Lower leg skin (tissue), 3 donors: ENCODE data around the gene KCTD8.

Experiments
- POLR2A ChIP-seq, 2 donors: fragments of 450-650 bp; IDR thresholded peaks; one replicate each; pipeline ENCODE4 v1.6.1; 2016 to 2017; ENCODE audit warnings: antibody characterized with exemption in 2 of 2, mild to moderate bottlenecking in 1 of 2, moderate library complexity in 1 of 2
- TF ChIP-seq, protein P1 (sequence below), 3 donors: fragments of 450-650 bp; IDR thresholded peaks; one replicate each; pipeline ENCODE4 v1.5.1; 2016; ENCODE audit warnings: antibody characterized with exemption in 3 of 3, mild to moderate bottlenecking in 3 of 3, moderate library complexity in 2 of 3

DNA sequence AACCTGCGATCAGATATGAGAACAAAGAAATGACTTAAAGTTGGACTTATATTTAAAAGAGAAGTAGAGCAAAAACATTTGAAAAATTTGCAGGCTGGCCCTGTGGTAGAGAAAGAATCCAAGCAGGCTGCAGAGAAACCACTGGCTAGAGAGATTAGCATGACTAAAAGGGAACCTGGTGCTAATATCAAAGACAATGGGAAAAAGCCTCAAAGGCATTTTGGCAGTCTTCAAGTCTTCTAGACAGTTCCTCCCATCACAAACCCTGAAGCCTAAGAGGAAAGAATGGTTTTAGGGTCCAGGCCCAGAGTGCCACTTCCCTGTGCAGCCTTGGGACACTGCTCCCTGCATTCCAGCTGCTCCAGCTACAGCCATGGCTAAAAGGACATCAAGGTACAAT lies 33.4 kb downstream of the KCTD8 start:
- TF ChIP-seq, protein P1, sequence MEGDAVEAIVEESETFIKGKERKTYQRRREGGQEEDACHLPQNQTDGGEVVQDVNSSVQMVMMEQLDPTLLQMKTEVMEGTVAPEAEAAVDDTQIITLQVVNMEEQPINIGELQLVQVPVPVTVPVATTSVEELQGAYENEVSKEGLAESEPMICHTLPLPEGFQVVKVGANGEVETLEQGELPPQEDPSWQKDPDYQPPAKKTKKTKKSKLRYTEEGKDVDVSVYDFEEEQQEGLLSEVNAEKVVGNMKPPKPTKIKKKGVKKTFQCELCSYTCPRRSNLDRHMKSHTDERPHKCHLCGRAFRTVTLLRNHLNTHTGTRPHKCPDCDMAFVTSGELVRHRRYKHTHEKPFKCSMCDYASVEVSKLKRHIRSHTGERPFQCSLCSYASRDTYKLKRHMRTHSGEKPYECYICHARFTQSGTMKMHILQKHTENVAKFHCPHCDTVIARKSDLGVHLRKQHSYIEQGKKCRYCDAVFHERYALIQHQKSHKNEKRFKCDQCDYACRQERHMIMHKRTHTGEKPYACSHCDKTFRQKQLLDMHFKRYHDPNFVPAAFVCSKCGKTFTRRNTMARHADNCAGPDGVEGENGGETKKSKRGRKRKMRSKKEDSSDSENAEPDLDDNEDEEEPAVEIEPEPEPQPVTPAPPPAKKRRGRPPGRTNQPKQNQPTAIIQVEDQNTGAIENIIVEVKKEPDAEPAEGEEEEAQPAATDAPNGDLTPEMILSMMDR (IDR thresholded peaks at IDR 0.05): no peak
- no peak for TF ChIP-seq POLR2A (IDR thresholded peaks at IDR 0.05)
